Body of pancreas (tissue), 4 donors: ENCODE results near the gene SPIRE2. TPM values are rescaled to one million over a fixed set of nuclear protein-coding genes. Genes with fewer than 3 reads are reported as not detected.

Experiments
- ATAC-seq: fragments of 150-250 bp; one replicate; pipeline ENCODE4 v1.9.1; 2016
- DNase-seq, 4 donors: peaks; one replicate each; pipeline ENCODE4 v3.0.0-alpha.2; 2019
- H3K27ac ChIP-seq, 4 donors: fragments of 200-600 bp; sonication (generic); 1 replicate in 3 of 4; 2 replicates in 1 of 4; pipeline versions ENCODE4 v1.5.1 to v1.6.1; 2016 to 2019; ENCODE audit warnings: mild to moderate bottlenecking in 1 of 4, mixed read lengths in 1 of 4, moderate library complexity in 1 of 4
- H3K27me3 ChIP-seq, 2 donors: fragments of 200-600 bp; sonication (generic); one replicate each; pipeline ENCODE4 v1.6.0; 2016; ENCODE audit warnings: mild to moderate bottlenecking in 1 of 2
- H3K36me3 ChIP-seq, 2 donors: fragments of 200-600 bp; sonication (generic); replicated peaks in 1 of 2; 2 replicates each; pipeline ENCODE4 v1.5.1; 2016; ENCODE audit warnings: low read depth in 2 of 2; ENCODE audit not compliant: insufficient read depth in 1 of 2
- H3K4me1 ChIP-seq: fragments of 200-600 bp; sonication (generic); one replicate; pipeline ENCODE4 v1.6.0; 2016
- H3K4me3 ChIP-seq, 2 donors: fragments of 200-600 bp; sonication (generic); 1 replicate in 1 of 2; 2 replicates in 1 of 2; pipeline ENCODE4 v1.5.1; 2016 to 2019
- H3K9me3 ChIP-seq, 3 donors: fragments of 200-600 bp; sonication (generic); 1 replicate in 2 of 3; 2 replicates in 1 of 3; pipeline ENCODE4 v1.5.1; 2016
- POLR2A ChIP-seq, 3 donors: fragments of 450-650 bp; IDR thresholded peaks; one replicate each; pipeline ENCODE4 v1.6.1; 2016; ENCODE audit warnings: antibody characterized with exemption in 3 of 3, mild to moderate bottlenecking in 2 of 3
- WGBS, 2 donors: methylation state at CpG; one replicate each; pipeline ENCODE4 v1.1.5; 2017; 5-methylcytosine and 5-hydroxymethylcytosine counted together
- intact Hi-C: fragments of 100-400 bp; cut with DNase I; formaldehyde crosslinking; loops from one replicate; pipeline ENCODE4 v1.15.1; 2023
- total RNA-seq, 2 donors: library from RNA; depleted of rRNA; stranded (reverse); fragments of >200 nt; gene quantifications; one replicate each; pipeline ENCODE4 v1.1.0, GENCODE V29; 2016
- TF ChIP-seq, protein P1 (sequence below), 7 experiments: fragments of 450-650 bp in 4 of 7; fragments of 200-600 bp in 3 of 7; sonication (generic) in 3 of 7; IDR thresholded peaks; one replicate each; pipeline ENCODE4 v1.5.1; 2016 to 2019; ENCODE audit warnings: antibody characterized with exemption in 7 of 7

The SPIRE2 gene
- total RNA-seq, 2 donors from 2014 or later: 7.3 to 7.6 TPM

DNA sequence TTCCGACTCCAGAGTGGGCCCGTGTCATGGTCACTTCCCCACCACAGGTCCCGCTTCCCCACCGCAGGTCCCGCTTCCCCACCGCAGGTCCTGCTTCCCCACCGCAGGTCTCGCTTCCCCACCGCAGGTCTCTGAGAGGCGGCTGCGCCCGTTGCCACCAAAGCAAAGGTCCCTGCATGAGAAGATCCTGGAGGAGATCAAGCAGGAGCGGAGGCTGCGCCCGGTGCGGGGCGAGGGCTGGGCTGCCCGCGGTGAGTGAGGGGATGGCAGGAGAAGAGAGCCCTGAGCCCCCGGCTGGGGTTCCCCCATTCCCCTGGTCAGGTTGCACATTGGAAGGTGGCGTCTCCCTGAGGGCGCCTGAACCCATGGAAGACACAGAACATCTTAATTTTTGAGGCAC, 27.7 kb downstream of the SPIRE2 start:
- 83 to 96% methylated on average over 14 to 22 of the region's 22 CpGs for WGBS, 2 donors
- ATAC-seq (no peak), DNase-seq (no peak)
- intact Hi-C loops: no loop called here
- Histone ChIP-seq H3K4me3 (no peak overlapping the region), H3K27ac (no peak overlapping the region), H3K4me1 (peaks cover 5% of the 10 kb centered on the region), H3K9me3 (no peaks in the 10 kb centered on the region), H3K36me3 (no peaks in the 10 kb centered on the region), H3K27me3 (no peaks in the 10 kb centered on the region)
- TF ChIP-seq, protein P1, sequence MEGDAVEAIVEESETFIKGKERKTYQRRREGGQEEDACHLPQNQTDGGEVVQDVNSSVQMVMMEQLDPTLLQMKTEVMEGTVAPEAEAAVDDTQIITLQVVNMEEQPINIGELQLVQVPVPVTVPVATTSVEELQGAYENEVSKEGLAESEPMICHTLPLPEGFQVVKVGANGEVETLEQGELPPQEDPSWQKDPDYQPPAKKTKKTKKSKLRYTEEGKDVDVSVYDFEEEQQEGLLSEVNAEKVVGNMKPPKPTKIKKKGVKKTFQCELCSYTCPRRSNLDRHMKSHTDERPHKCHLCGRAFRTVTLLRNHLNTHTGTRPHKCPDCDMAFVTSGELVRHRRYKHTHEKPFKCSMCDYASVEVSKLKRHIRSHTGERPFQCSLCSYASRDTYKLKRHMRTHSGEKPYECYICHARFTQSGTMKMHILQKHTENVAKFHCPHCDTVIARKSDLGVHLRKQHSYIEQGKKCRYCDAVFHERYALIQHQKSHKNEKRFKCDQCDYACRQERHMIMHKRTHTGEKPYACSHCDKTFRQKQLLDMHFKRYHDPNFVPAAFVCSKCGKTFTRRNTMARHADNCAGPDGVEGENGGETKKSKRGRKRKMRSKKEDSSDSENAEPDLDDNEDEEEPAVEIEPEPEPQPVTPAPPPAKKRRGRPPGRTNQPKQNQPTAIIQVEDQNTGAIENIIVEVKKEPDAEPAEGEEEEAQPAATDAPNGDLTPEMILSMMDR (IDR thresholded peaks at IDR 0.05): no peak
- TF ChIP-seq POLR2A (IDR thresholded peaks at IDR 0.05): no peak

DNA sequence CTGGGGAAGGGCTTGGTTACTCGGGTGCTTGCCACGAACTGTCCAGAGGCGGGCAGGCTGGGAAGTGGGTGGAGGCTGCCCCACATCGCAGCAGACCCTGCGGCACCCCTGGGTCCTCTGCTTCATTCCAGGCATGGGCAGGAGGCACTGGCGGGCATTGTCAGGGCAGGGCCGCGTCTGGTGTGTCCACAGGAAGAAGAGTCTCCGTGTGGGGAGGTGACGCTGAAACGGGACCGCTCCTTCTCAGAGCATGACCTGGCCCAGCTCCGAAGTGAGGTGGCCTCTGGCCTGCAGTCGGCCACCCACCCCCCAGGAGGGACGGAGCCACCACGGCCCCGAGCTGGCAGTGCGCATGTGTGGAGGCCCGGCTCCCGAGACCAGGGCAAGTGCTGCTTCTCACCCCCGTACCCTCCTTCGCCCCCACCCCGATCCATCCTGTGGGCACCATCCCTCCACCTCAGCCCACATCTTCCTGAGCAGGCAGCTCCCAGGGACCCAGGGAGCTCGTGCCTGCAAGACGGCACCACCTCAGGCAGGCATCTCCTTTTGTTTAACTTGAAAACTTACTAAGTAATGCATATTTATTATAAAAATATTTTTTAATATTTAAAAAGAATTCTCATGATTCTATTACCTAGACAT, 30.8 kb downstream of the SPIRE2 start:
- WGBS, 2 donors: 87 to 88% methylated on average over 15 to 25 of the region's 25 CpGs
- no peak for DNase-seq
- intact Hi-C loops: no loop called here
- Histone ChIP-seq H3K9me3 (no peaks in the 10 kb centered on the region), H3K4me1 (peaks cover 6% of the 10 kb centered on the region), H3K4me3 (no peak overlapping the region), H3K27ac (no peak overlapping the region), H3K36me3 (no peaks in the 10 kb centered on the region), H3K27me3 (no peaks in the 10 kb centered on the region)
- TF ChIP-seq POLR2A (IDR thresholded peaks at IDR 0.05): no peak
- TF ChIP-seq, protein P1 (IDR thresholded peaks at IDR 0.05): no peak
- no peak for ATAC-seq

DNA sequence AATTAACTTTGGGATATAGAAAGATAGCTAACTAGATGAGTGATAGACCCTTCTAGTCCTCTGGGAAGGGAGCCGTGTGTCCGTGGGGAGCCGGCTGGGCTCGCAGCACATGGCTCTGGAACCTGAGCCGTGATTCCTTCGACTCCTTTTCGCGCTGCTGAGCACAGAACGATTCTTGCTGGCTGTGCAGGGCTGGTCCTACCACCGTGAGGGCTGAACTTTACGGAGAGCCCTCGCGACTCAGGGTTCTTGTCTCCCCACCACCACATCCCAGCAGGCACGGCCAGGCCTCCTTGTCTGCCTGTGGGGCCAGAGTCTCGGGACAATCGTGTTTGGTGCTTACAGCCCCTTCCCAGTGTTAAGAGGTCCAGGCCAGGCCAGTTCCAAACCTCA, 31.3 kb downstream of the SPIRE2 start:
- Histone ChIP-seq H3K27me3 (no peaks in the 10 kb centered on the region), H3K27ac (no peak overlapping the region), H3K4me1 (peaks cover 6% of the 10 kb centered on the region), H3K4me3 (no peak overlapping the region), H3K9me3 (no peaks in the 10 kb centered on the region), H3K36me3 (no peaks in the 10 kb centered on the region)
- no peak for DNase-seq
- 83 to 90% methylated on average over 9 to 16 of the region's 16 CpGs for WGBS, 2 donors
- TF ChIP-seq POLR2A (IDR thresholded peaks at IDR 0.05): no peak
- intact Hi-C loops: no loop called here
- ATAC-seq: no peak

DNA sequence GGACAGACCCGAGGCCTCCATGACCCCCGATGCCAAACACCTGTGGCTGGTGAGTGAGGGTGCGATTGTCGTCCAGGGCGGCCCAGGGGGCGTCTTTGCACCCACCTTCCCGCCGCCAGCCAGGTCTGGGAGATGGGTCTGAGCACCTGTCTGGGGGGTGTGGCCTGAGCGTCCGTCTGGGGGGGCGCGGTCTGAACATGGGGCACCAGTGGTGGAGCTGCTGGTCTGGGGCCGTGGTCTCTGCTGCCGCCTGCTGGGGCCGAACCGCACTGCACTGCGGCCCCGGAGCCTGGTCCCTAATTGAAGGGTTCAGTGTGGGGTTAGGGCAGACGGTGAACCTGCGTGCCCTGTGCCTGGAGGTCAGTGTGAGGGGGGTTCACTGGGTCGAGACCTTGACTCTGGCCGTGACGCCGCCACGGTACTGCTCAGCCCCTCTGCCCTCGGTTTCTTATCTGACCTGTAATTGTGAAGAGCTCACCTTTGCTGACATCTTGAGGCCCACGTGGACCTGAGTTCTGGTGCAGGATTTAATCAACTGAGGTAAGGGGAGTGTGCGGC, 32.6 kb downstream of the SPIRE2 start:
- Histone ChIP-seq H3K27ac (no peak overlapping the region), H3K36me3 (no peaks in the 10 kb centered on the region), H3K27me3 (no peaks in the 10 kb centered on the region), H3K9me3 (no peaks in the 10 kb centered on the region), H3K4me1 (peaks cover 6% of the 10 kb centered on the region), H3K4me3 (no peak overlapping the region)
- TF ChIP-seq, protein P1 (IDR thresholded peaks at IDR 0.05): peak; percentile 90 to 98 (median 94)
- TF ChIP-seq POLR2A (IDR thresholded peaks at IDR 0.05): no peak
- intact Hi-C loops: no loop called here
- ATAC-seq: peak; percentile 90
- 13 to 14% methylated on average over 15 to 28 of the region's 28 CpGs for WGBS, 2 donors
- DNase-seq: peak; percentile 56 to 76 (median 68)

DNA sequence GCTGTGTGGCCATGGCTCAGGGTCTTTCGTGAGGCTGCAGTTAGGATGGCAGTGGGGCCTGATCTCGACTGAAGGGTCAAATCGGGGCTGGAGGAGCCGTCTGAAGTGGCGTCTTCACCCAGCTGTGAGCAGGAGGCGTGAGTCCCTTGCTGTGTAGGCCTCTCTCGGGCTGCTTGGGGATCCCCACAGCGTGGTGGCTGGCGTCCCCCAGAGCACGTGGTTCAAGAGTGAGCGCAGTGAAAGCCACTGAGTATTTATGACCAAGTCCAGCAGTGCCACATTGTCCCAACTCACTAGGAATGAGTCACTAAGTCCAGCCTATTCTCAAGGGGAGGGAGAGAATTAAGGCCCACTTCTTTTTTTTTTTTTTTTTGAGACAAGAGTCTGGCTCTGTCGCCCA, 33.4 kb downstream of the SPIRE2 start:
- DNase-seq (no peak), ATAC-seq (no peak)
- no peaks in the 10 kb centered on the region for H3K36me3 ChIP-seq
- H3K4me3 ChIP-seq: no peak overlapping the region
- H3K27me3 ChIP-seq: no peaks in the 10 kb centered on the region
- H3K9me3 ChIP-seq: no peaks in the 10 kb centered on the region
- intact Hi-C loops: no loop called here
- 86 to 93% methylated on average over 12 of the region's 12 CpGs for WGBS, 2 donors
- TF ChIP-seq, protein P1 (IDR thresholded peaks at IDR 0.05): no peak
- no peak for TF ChIP-seq POLR2A (IDR thresholded peaks at IDR 0.05)
- H3K4me1 ChIP-seq: peaks cover 6% of the 10 kb centered on the region
- H3K27ac ChIP-seq: no peak overlapping the region
